HG03135 (cell line): Measurements from ENCODE around the gene MED10.

Experiments used
- ATAC-seq: cut with Tn5 transposase; IDR thresholded peaks from one replicate; pipeline ENCODE4 v1.9.1; 2021; ENCODE audit warnings: mild to moderate bottlenecking, moderate library complexity; ENCODE audit not compliant: unreplicated experiment

Gene MED10

DNA sequence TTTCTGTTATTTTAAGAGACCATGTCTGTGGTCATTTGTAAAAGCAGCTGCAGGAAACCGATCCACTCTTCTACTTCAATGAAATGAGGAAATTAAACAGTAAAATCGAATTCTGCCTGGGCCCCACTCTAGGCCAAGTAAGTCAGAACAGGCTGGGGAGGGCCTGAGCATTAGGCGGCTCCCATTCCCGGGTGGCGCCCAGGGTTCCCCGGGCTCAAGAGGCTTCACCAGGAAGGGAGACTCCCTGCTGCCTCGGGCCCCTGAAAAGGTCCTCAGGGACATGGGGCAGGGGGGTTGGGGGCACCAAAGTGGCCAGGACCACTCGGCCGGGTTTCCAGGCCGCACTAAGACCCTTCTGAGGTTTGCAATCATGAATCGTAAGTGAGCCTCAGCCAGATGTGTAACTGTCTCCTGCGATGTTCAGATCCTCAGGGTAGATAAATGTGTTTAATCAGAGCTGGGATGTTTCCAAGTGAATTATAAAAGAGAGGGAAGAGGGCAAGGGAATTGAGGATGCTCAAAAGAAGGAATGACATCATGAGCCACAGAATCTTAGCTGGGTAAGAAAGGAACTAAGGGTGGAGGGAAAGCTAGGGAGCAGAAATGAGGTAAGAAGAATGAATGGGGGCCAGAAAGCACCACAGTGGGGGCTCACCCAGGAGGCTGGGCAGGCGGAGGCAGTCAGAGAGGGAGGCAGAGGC lies 24.6 kb downstream of the MED10 start:
- ATAC-seq = no peak

DNA sequence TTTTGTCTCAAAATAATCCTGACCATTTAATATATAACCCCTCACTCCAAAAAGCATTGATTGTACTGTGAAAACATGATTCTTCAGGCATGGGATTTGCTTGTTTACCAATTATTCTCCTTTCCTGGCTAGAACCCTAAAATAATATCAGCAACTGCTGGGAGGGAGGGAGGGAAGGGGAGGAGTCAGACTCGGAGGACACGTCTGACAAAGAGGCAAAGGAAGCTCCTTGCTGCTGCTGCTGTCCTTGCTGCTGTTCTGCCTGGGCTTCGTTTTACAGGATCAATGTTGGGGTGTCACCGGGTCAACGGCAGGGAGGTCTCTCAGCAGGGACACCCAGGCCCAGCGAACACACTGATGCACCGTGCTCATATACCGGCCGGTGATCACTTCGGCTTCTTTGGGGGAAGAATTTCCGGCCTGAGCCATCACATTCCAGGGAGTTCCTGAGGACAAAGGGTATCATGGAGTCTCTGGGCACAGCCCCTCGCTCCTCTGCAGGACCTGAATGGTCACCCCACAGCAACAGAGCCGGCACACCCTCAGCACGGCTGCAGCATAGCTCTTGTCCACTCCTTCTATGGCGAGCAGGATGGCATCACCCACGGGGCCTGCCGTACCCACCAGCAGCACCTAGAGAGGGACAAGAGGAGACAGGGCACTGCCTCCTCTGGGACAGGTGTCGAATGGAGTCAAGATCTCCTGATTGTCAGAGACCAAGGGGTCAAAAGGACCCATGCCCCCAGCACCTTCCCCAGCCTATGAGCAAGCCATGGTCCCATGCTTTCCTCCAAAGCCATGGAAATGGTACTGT lies 27.9 kb downstream of the MED10 start:
- no peak for ATAC-seq

DNA sequence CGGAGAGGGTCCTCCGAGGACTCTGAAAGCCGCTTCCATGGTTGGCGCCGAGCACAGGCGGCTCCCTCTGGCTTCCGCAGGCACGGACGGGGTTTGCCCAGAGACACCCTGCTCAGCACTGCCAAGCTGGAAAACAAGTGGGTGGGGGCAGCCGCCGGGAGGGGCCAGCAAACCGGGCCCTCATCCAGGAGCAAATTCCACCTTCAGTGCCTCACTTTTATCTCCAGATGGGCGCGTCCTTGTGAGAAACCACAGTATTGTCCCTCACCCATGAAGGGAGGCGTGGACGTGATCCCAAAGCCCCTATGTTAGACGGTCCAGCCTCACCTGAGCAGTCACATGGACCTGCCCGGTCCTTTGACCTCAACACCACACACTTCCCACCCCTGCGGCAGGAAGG lies 29.0 kb downstream of the MED10 start:
- ATAC-seq = no peak

DNA sequence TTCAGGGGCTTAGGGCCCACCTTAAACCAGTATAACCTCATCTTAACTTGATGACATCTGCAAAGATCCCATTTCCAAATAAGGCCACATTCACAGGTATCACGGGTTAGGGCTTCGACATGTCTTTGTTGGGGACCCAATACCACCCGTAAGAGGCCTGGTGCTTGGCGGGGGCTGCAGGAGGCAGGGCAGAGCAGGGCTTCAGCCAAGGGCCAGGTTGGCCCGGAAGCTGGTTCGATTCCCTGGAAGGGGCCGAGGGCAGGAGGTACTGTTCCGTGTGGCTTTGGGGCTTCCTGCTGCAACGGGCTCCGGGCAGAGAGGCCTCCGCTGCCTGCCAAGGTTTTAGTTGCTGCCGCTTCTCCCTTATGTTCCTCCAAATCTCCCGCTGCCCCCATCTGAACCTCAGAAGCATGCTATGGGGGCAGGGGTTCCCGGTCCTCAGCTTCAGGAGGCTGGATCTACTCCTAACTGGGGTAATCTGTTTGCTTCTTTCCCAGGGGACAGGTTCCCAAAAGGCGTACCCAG lies 29.8 kb downstream of the MED10 start:
- ATAC-seq = no peak

DNA sequence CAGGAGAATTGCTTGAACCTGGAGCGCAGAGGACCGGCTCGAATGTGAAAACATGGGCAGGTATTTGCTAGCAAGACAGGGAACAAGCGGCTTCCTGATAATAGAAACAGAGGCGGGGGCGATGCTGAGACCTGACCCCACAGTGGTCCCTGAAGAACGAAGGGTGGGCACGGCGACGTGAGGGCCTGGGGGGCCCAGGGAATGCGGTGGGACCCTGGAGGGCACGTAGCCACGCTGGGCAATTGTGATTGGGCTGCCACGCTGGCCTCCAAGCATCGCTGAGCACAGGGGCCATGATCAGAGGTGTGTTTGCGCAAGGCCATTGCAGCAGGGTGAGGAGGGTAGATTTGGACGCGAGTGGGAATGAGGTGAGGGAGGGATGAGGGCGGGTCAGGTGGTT lies 30.7 kb downstream of the MED10 start:
- no peak for ATAC-seq

DNA sequence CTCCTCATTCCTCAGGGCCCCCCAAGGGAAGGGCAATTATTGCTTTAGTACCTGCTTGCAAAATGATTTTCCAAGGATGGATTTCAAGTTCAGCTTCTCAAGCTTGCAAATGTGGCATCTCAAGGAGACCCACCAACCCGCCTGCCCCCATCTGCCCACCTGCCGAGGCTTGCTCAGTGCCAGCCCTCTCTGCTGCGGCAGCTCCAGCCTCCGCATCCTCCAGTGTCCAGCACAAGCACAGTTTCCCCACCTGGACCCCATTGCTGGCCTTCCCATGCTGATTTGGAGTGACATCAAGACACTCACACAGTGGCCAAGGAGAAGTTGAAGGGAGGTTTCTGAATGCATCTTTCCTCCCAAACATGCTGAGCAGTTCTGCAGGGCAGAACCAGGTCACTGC lies 31.2 kb downstream of the MED10 start:
- ATAC-seq = no peak

DNA sequence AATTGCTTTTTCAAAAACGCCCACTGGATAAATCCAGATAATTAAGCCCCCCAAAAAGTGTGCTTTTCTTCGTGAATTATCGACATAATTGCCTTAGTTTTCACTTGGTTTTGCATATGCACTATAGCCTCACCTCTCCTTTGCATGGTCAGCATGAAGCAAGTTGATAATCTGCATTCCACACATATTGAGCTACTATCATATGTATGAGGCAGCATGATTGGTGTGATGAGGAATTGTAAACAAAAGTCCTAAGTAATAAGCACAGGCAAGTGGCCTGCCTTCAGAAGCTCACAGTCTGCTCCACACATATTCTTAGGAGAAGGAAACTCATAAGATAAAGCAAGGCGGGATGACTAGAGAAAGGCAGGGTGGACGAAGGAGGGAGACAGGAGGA lies 33.8 kb downstream of the MED10 start:
- ATAC-seq = no peak

DNA sequence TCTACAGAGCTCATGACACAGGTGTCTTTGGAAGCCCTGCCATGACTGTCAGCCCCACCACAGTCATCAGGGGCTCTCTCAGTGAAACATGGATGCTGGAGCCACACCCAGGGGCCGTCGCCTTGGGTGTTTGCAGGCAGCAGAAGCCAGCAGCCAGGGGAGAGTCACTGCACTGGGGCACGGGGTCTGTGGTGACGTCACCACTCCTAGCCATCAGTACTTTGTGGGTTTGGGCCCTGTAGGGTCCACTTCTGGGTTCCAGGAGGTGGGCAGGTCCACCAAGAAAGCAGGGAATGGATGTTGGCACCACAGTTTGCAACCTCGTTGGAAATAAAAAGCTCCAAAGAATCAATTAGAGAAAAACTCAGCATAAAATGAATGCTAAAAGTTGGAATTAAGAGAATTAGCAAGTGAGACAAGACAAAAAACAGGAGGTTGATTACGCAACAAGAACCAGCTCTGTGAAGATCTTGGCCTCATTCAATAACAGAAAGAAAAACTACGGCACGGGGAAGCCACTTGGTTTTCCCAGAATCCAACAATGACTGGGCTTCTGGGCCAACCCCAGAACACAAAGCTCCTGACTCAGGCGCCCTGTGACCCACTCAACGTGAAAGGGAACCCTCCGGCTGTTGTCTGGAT lies 34.3 kb downstream of the MED10 start:
- ATAC-seq = no peak

DNA sequence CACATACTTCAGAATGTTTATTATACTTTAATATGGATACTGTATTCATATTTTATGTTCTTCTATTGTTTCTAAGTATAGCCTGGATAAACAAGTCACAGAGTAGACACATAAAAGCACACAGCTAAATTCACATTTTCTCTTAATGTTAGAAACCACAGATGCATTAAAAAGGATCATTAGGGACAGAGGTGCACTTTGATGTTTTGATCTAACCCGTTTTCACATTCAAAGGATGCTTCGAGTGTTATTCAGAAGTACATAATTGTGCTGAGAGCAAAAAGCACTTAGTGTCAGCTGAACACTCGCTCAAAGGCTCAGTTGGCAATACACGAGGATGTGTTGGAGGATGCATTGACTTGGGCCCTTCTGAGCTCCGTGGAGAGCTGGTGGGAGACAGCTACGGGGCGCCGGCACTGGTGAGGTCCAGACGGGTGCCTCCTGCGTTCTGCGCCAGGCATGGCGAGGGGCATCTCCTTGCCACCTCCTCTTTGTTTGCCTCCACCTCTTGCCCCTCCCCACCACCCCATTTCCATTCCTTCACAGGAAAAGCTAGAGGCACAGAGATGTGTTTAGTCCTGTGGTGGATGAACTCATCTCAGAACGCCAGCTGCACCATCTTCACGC lies 35.5 kb downstream of the MED10 start:
- ATAC-seq = no peak

DNA sequence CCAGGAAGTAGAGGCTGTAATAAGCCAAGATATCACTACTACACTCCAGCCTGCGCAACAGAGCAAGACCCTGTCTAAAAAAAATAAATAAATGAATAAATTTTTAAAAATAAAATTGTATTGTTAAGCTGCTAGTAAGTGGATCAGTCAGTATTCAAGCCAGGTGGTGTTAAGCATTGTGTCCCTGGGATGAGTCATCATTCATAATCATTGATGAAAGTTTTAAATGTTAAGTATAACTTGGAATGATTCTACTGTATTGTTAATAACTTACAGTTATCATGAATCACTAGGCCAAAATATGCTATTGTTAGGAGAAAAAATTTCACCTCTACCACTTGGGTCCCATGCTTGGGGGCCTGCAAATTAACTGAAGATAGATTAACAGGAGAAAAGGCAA lies 38.2 kb downstream of the MED10 start:
- ATAC-seq = no peak

DNA sequence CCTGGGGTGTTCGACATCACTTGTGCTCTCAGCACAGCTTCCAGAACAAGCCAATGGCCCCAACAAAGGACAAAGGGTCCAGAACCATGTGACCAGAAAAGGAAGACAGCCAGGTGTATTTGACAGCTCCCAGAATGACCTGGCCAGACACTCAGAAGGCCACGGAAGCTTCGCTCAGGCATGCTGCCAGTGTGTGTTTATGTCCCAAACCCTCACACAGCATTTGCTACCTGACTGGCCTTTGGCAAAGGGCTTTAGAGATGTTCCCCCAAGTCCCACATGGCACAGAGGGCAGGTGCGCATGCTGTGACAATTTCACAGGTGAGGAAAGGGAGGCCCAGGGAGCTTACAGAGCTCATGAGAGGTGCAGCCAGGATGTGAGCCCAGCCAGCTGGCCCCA lies 39.5 kb downstream of the MED10 start:
- ATAC-seq = no peak

DNA sequence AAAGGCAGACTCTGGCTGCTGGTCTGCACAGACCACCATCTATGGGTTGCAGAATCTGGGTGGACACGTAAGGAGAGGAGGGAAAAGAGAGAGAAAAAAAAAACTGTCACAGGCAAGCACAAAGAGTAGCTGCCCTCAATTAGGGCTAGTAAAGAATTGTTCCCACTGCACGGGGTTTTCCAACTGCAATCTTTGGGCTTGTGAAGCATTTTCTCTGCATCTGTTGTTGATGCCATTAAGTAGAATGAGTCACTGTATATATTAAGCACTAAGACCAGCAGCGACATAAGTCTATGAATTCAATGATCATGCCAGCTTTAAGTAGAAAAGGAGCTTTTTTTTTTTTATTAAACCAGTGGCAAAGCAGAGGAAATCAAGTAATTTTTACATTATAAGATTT lies 40.2 kb downstream of the MED10 start:
- no peak for ATAC-seq

DNA sequence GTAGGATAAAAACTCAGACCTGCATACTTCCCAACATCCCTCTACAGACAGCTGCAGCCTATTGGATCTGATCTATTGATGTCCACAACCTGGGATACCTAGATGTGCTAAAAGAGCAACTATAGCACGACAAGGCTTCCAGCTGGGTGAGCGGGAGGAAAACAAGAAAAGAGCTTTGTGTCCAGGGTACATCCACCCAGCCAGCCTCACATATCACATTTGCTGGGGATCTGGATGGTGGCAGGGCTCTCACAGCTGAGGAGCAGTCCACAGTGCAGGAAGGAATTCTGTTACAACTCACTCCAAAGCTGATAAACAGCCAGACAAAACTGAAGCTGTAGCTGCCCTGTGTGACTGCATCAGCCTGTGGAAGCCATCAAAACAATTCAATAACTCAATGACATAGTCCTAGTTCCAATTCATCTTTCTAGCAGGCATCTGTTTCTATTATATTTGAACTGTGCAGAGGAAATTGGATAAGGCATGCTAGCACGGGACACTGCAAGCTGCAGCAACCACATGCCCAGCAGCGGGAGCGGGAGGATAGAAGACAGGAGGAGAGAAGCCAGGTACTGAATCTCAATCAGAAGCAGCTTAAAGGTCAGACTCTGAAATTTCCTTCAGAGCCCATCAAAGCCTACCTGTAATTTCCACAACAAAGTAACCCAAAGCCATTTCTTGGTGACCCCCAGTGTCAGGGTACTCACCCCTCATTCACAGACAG lies 45.0 kb downstream of the MED10 start:
- ATAC-seq = no peak

DNA sequence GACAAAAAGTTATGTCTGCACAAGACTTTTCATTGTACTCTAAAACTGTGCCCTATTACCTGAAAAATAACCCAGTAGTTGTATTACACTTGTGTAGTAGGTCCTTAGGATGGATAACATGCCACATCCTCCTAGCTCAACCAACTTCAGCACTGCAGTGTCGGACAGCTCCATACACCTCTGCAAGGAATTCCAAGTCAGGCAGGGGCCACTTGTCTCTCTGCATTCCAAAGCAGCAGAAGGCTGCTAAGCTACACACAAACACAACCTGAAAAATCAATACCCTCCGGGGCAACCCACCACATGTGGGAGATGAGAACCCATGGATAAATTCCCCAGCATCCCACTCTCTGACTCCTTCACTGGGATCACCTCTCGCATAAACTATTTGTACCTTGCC lies 50.2 kb downstream of the MED10 start:
- no peak for ATAC-seq

DNA sequence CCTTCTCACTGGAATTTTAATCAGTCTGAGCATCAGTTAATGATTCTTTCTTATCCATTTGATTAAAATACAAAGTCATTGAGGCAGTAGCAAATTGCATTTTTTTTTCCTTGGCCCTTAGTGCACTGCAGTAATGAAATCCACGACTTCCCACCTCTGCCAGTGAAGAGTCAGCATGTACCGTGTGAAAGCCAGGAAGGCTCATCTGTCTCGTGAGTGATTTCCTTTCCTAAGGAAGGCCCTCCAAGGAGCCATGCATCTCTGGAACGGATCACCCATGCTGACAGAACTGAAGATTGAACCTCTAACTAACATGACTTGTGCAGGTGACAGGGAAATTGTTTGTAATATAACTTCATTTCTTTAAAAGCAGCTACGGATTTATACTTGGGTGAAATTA lies 51.6 kb downstream of the MED10 start:
- ATAC-seq = no peak

DNA sequence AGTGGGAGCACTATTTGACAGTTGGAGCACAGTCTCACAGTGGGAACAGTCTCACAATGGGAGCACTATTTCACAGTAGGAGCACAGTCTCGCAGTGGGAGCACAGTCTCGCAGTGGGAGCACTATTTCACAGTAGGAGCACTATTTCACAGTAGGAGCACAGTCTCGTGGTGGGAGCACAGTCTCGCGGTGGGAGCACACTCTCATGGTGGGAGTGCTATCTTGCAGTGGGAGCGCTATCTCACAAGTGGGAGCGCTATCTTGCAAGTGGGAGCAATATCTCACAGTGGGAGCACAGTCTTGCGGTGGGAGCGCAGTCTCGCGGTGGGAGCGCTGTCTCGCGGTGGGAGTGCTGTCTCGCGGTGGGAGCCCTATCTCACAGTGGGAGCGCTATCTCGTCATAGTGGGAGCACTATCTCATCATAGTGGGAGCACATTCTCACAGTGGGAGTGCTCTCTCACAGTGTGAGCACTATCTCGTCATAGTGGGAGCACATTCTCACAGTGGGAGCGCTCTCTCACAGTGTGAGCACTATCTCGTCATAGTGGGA lies 56.1 kb downstream of the MED10 start:
- ATAC-seq = no peak
